Midbrain (tissue), 1 donor: Measurements from ENCODE around the gene ZSCAN4.

ENCODE experiments used
- DNase-seq: peaks from one replicate; lab custom pipeline; 2025; lab: John Stamatoyannopoulos, UW

ZSCAN4 gene

DNA sequence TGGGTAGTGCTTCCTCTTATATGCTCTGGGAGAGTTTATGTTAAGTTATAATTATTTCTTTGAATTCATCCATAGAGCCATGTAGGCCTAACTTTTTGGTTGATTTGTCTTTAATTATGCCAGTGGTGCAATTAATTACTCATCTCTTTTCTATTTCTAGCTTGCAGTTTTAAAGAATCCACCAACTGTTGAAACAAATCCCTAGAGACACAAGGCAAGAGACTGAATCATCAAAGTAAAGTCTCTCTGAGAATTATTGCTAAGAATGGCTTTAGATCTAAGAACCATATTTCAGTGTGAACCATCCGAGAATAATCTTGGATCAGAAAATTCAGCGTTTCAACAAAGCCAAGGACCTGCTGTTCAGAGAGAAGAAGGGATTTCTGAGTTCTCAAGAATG is 7.1 kb downstream of the ZSCAN4 start:
- no peak for DNase-seq

DNA sequence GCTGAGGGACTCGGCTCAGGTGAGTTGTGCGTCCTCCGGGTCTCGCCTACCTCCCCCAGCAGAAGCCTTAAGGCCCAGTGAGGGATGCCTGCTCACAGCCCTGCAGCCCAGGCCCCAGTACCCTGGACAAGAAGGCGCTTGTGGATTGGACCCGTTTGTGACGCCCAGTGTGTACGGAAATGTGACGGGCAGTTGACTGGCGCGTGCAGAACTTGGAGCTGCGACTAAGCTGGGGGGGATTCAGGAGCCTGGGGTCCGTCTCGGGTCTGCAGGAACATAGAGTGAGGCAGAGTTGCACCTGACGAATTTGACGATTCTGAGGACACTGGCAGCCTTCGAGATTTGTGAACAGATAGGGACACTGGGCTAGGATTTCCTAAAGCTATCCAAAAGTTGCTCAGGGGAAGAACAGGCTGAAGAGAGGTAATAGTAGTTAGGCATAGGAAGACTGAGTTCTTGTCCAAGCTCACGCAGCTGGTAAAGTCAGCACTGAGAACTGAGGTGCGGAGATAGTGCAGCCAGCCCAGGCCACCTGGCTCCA is 13.6 kb downstream of the ZSCAN4 start:
- no peak for DNase-seq

GRCh38 chr19:57686727-57687126 is 18.0 kb downstream of the ZSCAN4 start:
- no peak for DNase-seq

DNA sequence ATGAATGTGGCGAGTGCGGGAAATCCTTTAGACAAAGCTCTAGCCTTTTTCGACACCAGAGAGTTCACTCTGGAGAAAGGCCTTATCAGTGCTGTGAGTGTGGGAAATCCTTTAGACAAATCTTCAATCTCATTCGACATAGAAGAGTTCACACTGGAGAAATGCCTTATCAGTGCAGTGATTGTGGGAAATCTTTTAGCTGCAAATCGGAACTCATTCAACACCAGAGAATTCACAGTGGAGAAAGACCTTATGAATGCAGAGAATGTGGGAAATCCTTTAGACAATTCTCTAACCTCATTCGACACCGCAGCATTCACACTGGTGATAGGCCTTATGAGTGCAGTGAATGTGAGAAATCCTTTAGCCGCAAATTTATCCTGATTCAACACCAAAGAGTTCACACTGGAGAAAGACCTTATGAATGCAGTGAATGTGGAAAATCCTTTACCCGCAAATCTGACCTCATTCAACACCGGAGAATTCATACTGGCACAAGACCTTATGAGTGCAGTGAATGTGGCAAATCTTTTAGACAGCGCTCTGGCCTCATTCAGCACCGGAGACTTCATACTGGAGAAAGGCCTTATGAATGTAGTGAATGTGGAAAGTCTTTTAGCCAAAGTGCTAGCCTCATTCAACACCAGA is 18.8 kb downstream of the ZSCAN4 start:
- no peak for DNase-seq

DNA sequence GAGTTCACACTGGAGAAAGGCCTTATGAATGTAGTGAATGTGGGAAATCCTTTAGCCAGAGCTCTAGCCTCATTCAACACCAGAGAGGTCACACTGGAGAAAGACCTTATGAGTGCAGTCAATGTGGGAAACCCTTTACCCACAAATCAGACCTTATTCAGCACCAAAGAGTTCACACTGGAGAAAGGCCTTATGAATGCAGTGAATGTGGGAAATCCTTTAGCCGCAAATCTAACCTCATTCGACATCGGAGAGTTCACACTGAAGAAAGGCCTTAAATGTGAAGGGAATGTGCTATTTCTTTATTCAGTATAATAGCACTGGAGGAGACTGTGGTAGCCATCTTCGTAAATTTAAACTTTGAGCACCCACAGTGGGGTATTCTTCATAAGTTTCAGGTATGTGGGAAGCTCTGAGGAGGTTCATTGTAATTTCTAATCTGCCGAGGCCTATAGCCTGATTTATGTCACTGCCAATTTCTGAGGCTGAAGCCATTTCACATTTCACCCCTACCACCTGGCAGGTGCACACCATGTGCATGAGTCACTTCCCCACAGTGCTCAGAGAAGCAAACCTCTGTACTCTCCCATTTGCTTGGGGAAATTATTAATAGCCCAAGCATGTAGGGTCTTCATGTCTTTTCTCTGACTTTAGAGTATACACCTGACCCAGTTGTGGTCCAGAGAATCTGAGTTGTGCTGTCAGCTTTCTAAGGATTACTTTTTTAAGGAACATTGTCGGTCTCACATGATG is 19.5 kb downstream of the ZSCAN4 start:
- no peak for DNase-seq

- no peak for DNase-seq
Observed at GRCh38 chr19:57689750-57690149, 21.0 kb downstream of the ZSCAN4 start.

GRCh38 chr19:57701625-57702024 is 32.9 kb downstream of the ZSCAN4 start:
- no peak for DNase-seq

GRCh38 chr19:57706346-57706745 is 37.6 kb downstream of the ZSCAN4 start:
- no peak for DNase-seq

GRCh38 chr19:57708641-57709361 is 40.1 kb downstream of the ZSCAN4 start, which contains the start of gene ZNF154:
Gene ZNF154 (minus strand): TSS chr19:57709204. CDS start chr19:57708971, 233 bp downstream.
- DNase-seq: peak; percentile 58

GRCh38 chr19:57709616-57710015 is 40.9 kb downstream of the ZSCAN4 start:
- no peak for DNase-seq

DNA sequence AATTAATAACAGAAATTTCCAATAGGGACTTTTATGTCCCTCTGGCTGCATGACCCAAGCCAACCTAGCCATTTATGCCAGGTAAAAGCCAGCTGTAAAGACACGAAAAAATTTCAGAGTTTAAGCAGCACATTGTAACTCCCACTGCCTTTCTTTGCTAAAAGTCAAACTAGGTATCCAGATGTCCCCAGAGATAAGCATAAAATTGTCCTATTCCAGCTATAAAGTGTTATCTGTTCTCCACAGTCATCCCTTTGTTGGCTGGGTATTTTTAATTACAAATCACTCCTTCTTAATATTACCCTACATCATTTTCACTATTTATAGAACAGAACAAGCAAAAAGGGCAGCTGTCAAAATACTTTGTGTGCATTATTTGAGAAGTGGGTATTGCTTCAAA is 43.5 kb downstream of the ZSCAN4 start:
- DNase-seq: no peak

DNA sequence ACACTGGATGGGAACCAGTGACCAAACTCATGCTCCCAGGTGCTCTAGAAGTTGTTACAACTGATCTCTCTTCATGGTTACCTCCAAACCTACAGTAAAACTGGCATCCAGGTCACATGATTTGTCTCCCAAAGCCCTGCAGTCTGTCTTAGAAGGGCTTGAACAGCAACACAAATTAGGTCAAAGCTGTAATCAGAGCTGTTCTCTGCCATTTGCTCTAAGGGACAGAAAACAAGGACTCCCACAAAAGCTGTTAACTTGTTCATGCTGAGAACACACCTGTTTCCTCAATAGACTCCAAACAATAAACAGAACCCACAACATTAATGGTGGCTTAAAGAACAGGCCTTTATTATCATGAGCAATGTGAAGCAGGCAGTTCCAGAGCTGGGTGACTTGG is 50.7 kb downstream of the ZSCAN4 start:
- DNase-seq: no peak

DNA sequence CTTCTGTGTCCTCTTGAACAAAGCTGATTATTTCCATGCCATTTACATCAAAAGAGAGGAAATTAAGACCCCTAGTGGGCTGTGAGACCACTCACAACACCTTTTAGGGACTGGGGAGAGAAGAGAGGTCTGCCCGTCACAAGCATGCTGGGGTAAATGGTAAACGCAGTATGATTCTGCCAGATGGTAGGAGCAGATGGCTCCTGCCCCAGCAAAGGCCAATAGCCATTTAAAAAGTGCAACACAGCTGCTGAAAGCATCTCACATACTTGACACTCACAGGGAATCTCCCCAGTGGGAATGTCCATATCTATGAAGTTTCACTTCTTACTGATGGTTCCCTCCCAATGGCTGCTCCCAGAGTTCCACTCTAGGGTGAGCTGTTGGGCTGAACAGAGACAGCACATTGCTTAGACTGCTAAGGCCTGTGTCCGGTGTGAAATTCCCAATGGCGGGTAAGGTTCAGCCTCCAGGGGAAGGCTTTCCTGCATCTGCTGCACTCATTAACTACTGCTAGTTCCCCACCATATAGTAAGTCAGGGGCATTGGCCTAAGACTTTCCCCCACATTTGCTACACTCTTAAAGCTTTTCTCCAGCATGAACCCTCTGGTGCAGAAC is 51.3 kb downstream of the ZSCAN4 start:
- DNase-seq: no peak

- no peak for DNase-seq
Observed at GRCh38 chr19:57720878-57721277, 52.1 kb downstream of the ZSCAN4 start.
